GM18502 (cell line): ENCODE results near the gene GADD45GIP1.
"Not testable (repeated sequence)": the region's sequence is repeated elsewhere in the genome, so short reads cannot be mapped to it uniquely, and the experiment has no call there.

Experiments used
- ATAC-seq: cut with Tn5 transposase; IDR thresholded peaks from one replicate; pipeline ENCODE4 v1.9.1; 2021; ENCODE audit warnings: mild to moderate bottlenecking; ENCODE audit not compliant: unreplicated experiment, poor library complexity

The GADD45GIP1 gene

DNA sequence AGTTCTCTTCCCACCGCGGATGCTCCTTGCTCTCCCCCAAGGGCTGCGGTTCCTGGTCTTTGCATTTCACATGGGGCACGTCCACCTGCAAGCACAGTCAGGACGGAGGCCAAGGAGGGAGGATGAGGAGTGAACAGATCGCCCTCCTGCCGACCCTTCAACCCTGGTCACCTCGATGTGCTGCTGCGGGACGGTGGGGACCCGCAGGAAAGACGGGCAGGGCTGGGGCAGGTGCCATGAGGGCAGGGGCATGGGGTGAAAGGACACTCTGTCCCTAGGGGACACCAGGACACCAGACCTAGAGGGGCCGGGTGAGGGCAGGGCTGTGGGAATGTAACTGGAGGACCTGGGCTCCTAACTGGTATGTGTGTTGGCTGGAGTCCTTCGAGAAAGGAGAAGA, 38.8 kb downstream of the GADD45GIP1 start:
- ATAC-seq, result no peak

DNA sequence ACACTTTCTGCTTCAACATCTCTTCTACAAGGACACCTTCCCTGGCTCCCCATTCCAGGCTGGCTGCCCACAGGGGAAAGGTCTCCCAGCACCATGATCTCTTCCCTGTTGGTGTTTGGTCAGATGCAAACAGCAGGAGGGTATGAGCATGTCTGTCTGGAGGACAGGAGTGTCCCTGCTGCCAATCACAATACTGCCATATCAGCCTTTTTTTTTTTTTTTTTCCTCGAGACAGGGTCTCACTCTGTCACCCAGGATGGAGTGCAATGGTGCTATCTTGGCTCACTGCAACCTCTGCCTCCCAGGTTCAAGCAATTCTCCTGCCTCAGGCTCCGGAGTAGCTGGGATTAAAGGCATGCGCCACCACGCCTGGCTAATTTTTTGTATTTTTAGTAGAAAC, 41.2 kb downstream of the GADD45GIP1 start:
- ATAC-seq, result not testable (repeated sequence)

DNA sequence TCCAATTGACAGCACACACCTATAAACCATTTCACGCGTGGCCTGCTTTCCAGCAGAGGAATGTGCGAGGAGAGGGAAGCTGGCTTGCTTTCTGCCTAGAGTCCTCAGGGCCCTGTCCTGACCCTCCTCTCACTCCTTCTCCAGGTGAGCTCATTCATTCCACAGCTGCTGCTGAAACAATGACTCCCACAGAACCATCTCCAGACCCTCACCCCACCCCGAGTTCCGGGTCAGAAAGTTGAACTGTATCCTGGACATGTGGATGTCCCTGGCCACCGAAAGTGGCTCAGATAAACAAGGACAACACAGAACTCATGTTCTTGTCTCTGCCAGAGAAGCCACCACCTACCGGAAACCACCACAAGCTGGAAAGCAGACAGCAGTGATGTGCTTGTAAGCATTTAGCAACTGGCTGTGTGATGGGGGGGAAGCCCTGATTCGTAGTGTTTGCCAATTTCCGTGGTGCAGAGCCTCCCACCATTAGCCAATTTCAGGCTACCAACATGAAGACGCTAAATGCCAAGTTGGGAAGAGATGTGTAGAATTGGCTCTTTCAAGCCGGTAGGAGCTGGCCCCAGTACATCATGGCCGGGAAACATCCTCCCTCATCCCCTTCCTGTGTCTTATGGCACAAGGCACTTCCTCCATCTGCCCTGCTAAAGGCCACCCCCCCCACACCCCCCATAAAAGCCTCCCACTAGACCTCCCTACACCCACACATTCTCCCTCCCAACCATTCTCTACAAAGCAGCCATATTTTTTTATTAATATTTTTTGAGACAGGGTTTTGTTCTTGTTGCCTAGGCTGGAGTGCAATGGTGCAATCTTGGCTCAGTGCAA, 43.0 kb downstream of the GADD45GIP1 start:
- no peak for ATAC-seq

DNA sequence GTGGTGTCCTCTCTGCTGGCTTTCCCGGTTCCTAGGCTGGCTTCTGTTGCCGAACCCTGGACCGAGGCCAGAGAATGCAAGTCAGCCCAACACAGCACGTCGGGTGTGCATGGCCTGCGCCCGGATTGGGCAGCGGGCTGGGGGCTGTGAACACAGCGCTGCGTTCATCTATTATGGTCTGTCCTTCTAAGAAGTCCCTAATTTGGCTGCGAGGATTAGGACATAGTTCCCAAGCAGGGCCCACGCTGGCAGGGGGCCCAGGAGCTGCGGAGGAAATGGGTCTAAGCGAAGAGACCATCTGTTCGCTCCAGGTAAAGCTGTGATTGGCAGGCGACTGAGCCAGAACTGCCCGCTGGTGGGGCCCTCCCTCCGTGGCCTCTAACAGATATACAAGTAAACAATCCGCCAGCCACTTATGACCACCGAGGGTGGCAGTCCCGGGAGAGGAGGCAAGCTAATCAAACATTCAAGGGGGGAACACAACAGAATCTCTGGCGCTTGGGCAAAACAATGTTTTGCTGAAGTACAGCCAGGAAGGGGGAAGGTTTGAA, 43.9 kb downstream of the GADD45GIP1 start:
- ATAC-seq, result no peak

DNA sequence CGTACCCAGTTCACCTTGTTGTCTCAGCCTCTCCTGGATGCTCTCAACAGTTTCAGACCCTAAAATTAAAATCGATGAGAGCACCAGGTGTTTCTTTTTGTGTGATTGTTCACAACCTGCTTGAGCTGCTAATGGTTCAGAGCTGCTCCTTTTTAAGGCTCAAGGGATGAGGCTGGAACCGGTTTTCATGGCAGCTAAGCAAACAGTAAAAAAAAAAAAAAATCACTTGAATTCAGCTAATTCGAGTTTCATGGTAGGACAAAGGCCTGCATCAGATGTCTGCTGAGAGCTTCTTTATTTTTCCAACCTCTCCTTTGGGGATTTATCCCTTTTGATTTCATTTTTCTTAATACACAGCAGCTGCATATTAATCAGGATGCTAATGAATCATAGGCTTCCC, 44.5 kb downstream of the GADD45GIP1 start:
- no peak for ATAC-seq

DNA sequence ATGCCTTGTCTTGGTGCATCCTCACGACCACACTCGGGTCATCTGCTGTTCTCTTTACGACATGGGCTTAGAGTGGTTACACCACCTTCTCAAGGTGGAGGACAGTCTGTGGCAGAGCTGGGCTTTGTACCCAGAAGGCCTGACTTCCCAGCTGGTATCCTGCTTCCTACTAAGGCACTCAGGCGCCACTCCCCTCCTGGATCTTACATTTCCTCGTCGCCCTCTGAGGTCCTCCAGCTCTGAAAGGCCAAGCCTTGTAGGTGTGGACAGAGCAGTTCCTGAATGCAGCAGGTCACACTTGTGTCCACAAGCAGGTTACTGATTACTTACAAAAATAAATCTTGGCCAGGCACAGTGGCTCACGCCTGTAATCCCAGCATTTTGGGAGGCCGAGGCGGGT, 49.9 kb downstream of the GADD45GIP1 start:
- ATAC-seq, result no peak
